ENCODE results near the gene DCC.

DCC gene

GRCh38 chr18:52567360-52567759 lies 227.4 kb downstream of the DCC start:
- no peak for TF ChIP-seq CTCF (conservative IDR thresholded peaks at IDR 0.05; ENCODE audit: low read length)
- no peak for DNase-seq (ENCODE audit: low read depth)
- H3K4me3 ChIP-seq (ENCODE audit: low read length): no peak overlapping the region

- TF ChIP-seq CTCF (conservative IDR thresholded peaks at IDR 0.05; ENCODE audit: low read length): no peak
- DNase-seq (ENCODE audit: low read depth): no peak
- H3K4me3 ChIP-seq (ENCODE audit: low read length): no peak overlapping the region
Observed at GRCh38 chr18:52569492-52569891, 229.5 kb downstream of the DCC start.

GRCh38 chr18:52570975-52571374 lies 231.0 kb downstream of the DCC start:
- no peak overlapping the region for H3K4me3 ChIP-seq (ENCODE audit: low read length)
- no peak for TF ChIP-seq CTCF (conservative IDR thresholded peaks at IDR 0.05; ENCODE audit: low read length)
- DNase-seq (ENCODE audit: low read depth): peak; percentile 2

- DNase-seq (ENCODE audit: low read depth): no peak
- TF ChIP-seq CTCF (conservative IDR thresholded peaks at IDR 0.05; ENCODE audit: low read length): no peak
- H3K4me3 ChIP-seq (ENCODE audit: low read length): no peak overlapping the region
Observed at GRCh38 chr18:52572036-52573000, 232.3 kb downstream of the DCC start.

GRCh38 chr18:52577795-52578194 lies 237.8 kb downstream of the DCC start:
- DNase-seq (ENCODE audit: low read depth): no peak
- no peak overlapping the region for H3K4me3 ChIP-seq (ENCODE audit: low read length)
- no peak for TF ChIP-seq CTCF (conservative IDR thresholded peaks at IDR 0.05; ENCODE audit: low read length)

GRCh38 chr18:52582061-52582460 lies 242.1 kb downstream of the DCC start:
- H3K4me3 ChIP-seq (ENCODE audit: low read length): no peak overlapping the region
- no peak for DNase-seq (ENCODE audit: low read depth)
- TF ChIP-seq CTCF (conservative IDR thresholded peaks at IDR 0.05; ENCODE audit: low read length): no peak

GRCh38 chr18:52582516-52582915 lies 242.5 kb downstream of the DCC start:
- no peak for DNase-seq (ENCODE audit: low read depth)
- no peak overlapping the region for H3K4me3 ChIP-seq (ENCODE audit: low read length)
- TF ChIP-seq CTCF (conservative IDR thresholded peaks at IDR 0.05; ENCODE audit: low read length): no peak

Measured in AG10803 (cell line).